NCI-H226 (cell line): ENCODE results near the gene SHB.
"Not testable (repeated sequence)": the region's sequence is repeated elsewhere in the genome, so short reads cannot be mapped to it uniquely, and the experiment has no call there.

Source experiments
- DNase-seq: peaks from one replicate; pipeline ENCODE4 v3.0.0-alpha.2; 2015

Gene SHB

GRCh38 chr9:37913480-37914153, 155.4 kb downstream of the SHB start:
- no peak for DNase-seq

- DNase-seq, result no peak
These were observed 157.8 kb downstream of the SHB start for GRCh38 chr9:37911271-37911681.

GRCh38 chr9:37910271-37910670, 158.8 kb downstream of the SHB start:
- DNase-seq, result no peak

- DNase-seq, result not testable (repeated sequence)
These were observed 159.2 kb downstream of the SHB start for GRCh38 chr9:37909836-37910235.

- no peak for DNase-seq
These were observed 159.7 kb downstream of the SHB start for GRCh38 chr9:37909326-37909725.

GRCh38 chr9:37908698-37909186, 160.3 kb downstream of the SHB start:
- DNase-seq, result no peak

- no peak for DNase-seq
These were observed 160.7 kb downstream of the SHB start for GRCh38 chr9:37908283-37908682.

GRCh38 chr9:37906312-37907239, 162.5 kb downstream of the SHB start:
- DNase-seq, result no peak

GRCh38 chr9:37905776-37906175, 163.3 kb downstream of the SHB start:
- no peak for DNase-seq

GRCh38 chr9:37905131-37905505, 163.9 kb downstream of the SHB start:
- no peak for DNase-seq

- no peak for DNase-seq
These were observed 164.4 kb downstream of the SHB start for GRCh38 chr9:37904445-37905130.

GRCh38 chr9:37903647-37904444, 165.2 kb downstream of the SHB start, which contains the start of gene SLC25A51:
TSS of gene SLC25A51 (minus strand) at chr9:37904127. CDS start at chr9:37888550, 15,577 bp downstream.
- peak; percentile 73 for DNase-seq

- no peak for DNase-seq
These were observed 166.0 kb downstream of the SHB start for GRCh38 chr9:37902796-37903646.

- DNase-seq, result no peak
These were observed 166.9 kb downstream of the SHB start for GRCh38 chr9:37902131-37902530.

GRCh38 chr9:37899041-37899440, 170.0 kb downstream of the SHB start:
- no peak for DNase-seq

GRCh38 chr9:37897665-37898064, 171.4 kb downstream of the SHB start:
- no peak for DNase-seq

- no peak for DNase-seq
These were observed 177.0 kb downstream of the SHB start for GRCh38 chr9:37892063-37892462.

- DNase-seq, result not testable (repeated sequence)
These were observed 178.0 kb downstream of the SHB start for GRCh38 chr9:37891042-37891441.

GRCh38 chr9:37889536-37889935, 179.5 kb downstream of the SHB start:
- no peak for DNase-seq

- not testable (repeated sequence) for DNase-seq
These were observed 180.9 kb downstream of the SHB start for GRCh38 chr9:37887977-37888583.

- no peak for DNase-seq
These were observed 188.0 kb downstream of the SHB start for GRCh38 chr9:37880916-37881479.
